ENCODE results near the gene FOLR2.
A peak's percentile ranks its signal among the peaks of the same experiment; 100 is the strongest.

The FOLR2 gene

GRCh38 chr11:72208281-72208680, 8.3 kb upstream of the FOLR2 start:
- no peak for DNase-seq

- no peak for DNase-seq
Observed at GRCh38 chr11:72209101-72209500, 7.5 kb upstream of the FOLR2 start.

- no peak for DNase-seq
Observed at GRCh38 chr11:72217841-72218240, 1.2 kb downstream of the FOLR2 start.

- DNase-seq, result no peak
Observed at GRCh38 chr11:72218251-72218745, 1.7 kb downstream of the FOLR2 start.

- no peak for DNase-seq
Observed at GRCh38 chr11:72220696-72221363, 4.2 kb downstream of the FOLR2 start.

- no peak for DNase-seq
Observed at GRCh38 chr11:72221386-72222075, 4.9 kb downstream of the FOLR2 start.

GRCh38 chr11:72222106-72222891, 5.7 kb downstream of the FOLR2 start:
- DNase-seq, result peak in 1 of 2 experiments; percentile 36

GRCh38 chr11:72222907-72223614, 6.5 kb downstream of the FOLR2 start:
- DNase-seq, result peak; percentile 96 to 98

GRCh38 chr11:72223615-72224563, 7.3 kb downstream of the FOLR2 start:
- peak; percentile 60 to 61 for DNase-seq

- DNase-seq, result peak in 1 of 2 experiments; percentile 18
Observed at GRCh38 chr11:72224564-72225410, 8.2 kb downstream of the FOLR2 start, which contains the start of gene INPPL1. TSS of gene INPPL1 (plus strand) at chr11:72224767. CDS start at chr11:72224985, 218 bp downstream.

GRCh38 chr11:72225411-72225951, 8.9 kb downstream of the FOLR2 start:
- DNase-seq, result no peak

GRCh38 chr11:72226701-72227100, 10.1 kb downstream of the FOLR2 start:
- DNase-seq, result peak; percentile 78 to 91

- DNase-seq, result peak; percentile 97 to 99
Observed at GRCh38 chr11:72227316-72228228, 11.0 kb downstream of the FOLR2 start.

GRCh38 chr11:72228229-72228843, 11.7 kb downstream of the FOLR2 start:
- DNase-seq, result peak; percentile 58 to 70

GRCh38 chr11:72228844-72229231, 12.2 kb downstream of the FOLR2 start:
- no peak for DNase-seq

- no peak for DNase-seq
Observed at GRCh38 chr11:72229336-72229924, 12.8 kb downstream of the FOLR2 start.

GRCh38 chr11:72229925-72230763, 13.6 kb downstream of the FOLR2 start:
- no peak for DNase-seq
